Measurements from ENCODE around the gene FAM118A. TPM values are rescaled to one million over a fixed set of nuclear protein-coding genes. Genes with fewer than 3 reads are reported as not detected.
A peak's percentile ranks its signal among the peaks of the same experiment; 100 is the strongest.

Gene FAM118A
- total RNA-seq, 1 donor = 21.7 TPM

GRCh38 chr22:45340323-45340722 lies 30.6 kb downstream of the FAM118A start:
- H3K9me3 ChIP-seq (ENCODE audit: low read depth, low read length) = no peaks in the 10 kb centered on the region
- no peak overlapping the region for H3K4me2 ChIP-seq (ENCODE audit: insufficient read depth, low read length)
- H3K4me1 ChIP-seq (ENCODE audit: insufficient read depth, low read length) = no peaks in the 10 kb centered on the region
- no peak for TF ChIP-seq CTCF (IDR thresholded peaks at IDR 0.05; ENCODE audit: extremely low read depth, low read depth, low read length)
- H2AFZ ChIP-seq (ENCODE audit: low read length) = no peak overlapping the region
- H3K27me3 ChIP-seq (ENCODE audit: insufficient read depth, low read length) = no peaks in the 10 kb centered on the region
- no peak overlapping the region for H3K4me3 ChIP-seq (ENCODE audit: insufficient read depth, low read length)
- no peaks in the 10 kb centered on the region for H4K20me1 ChIP-seq (ENCODE audit: insufficient read depth, low read length)
- no peaks in the 10 kb centered on the region for H3K79me2 ChIP-seq (ENCODE audit: insufficient read depth, low read length)
- H3K36me3 ChIP-seq (ENCODE audit: insufficient read depth, low read length) = peaks cover 35% of the 10 kb centered on the region
- DNase-seq (ENCODE audit: insufficient read length, low spot score, missing footprints) = no peak
- H3K27ac ChIP-seq (ENCODE audit: low read depth, low read length) = no peak overlapping the region

GRCh38 chr22:45341498-45341897 lies 31.8 kb downstream of the FAM118A start:
- no peaks in the 10 kb centered on the region for H3K9me3 ChIP-seq (ENCODE audit: low read depth, low read length)
- H3K4me1 ChIP-seq (ENCODE audit: insufficient read depth, low read length) = no peaks in the 10 kb centered on the region
- H3K36me3 ChIP-seq (ENCODE audit: insufficient read depth, low read length) = peaks cover 24% of the 10 kb centered on the region
- H3K27me3 ChIP-seq (ENCODE audit: insufficient read depth, low read length) = no peaks in the 10 kb centered on the region
- DNase-seq (ENCODE audit: insufficient read length, low spot score, missing footprints) = no peak
- no peak overlapping the region for H2AFZ ChIP-seq (ENCODE audit: low read length)
- H3K4me2 ChIP-seq (ENCODE audit: insufficient read depth, low read length) = no peak overlapping the region
- H3K27ac ChIP-seq (ENCODE audit: low read depth, low read length) = no peak overlapping the region
- no peaks in the 10 kb centered on the region for H4K20me1 ChIP-seq (ENCODE audit: insufficient read depth, low read length)
- no peak overlapping the region for H3K4me3 ChIP-seq (ENCODE audit: insufficient read depth, low read length)
- no peak for TF ChIP-seq CTCF (IDR thresholded peaks at IDR 0.05; ENCODE audit: extremely low read depth, low read depth, low read length)
- H3K79me2 ChIP-seq (ENCODE audit: insufficient read depth, low read length) = no peaks in the 10 kb centered on the region

- Histone ChIP-seq H3K4me3 (ENCODE audit: insufficient read depth, low read length) (no peak overlapping the region), H2AFZ (ENCODE audit: low read length) (no peak overlapping the region), H3K79me2 (ENCODE audit: insufficient read depth, low read length) (no peaks in the 10 kb centered on the region), H3K27ac (ENCODE audit: low read depth, low read length) (no peak overlapping the region), H3K4me1 (ENCODE audit: insufficient read depth, low read length) (no peaks in the 10 kb centered on the region), H4K20me1 (ENCODE audit: insufficient read depth, low read length) (no peaks in the 10 kb centered on the region), H3K27me3 (ENCODE audit: insufficient read depth, low read length) (no peaks in the 10 kb centered on the region), H3K9me3 (ENCODE audit: low read depth, low read length) (no peaks in the 10 kb centered on the region), H3K4me2 (ENCODE audit: insufficient read depth, low read length) (no peak overlapping the region), H3K36me3 (ENCODE audit: insufficient read depth, low read length) (peaks cover 23% of the 10 kb centered on the region)
- DNase-seq (ENCODE audit: insufficient read length, low spot score, missing footprints) = no peak
- no peak for TF ChIP-seq CTCF (IDR thresholded peaks at IDR 0.05; ENCODE audit: extremely low read depth, low read depth, low read length)
Observed at GRCh38 chr22:45343143-45343542, 33.4 kb downstream of the FAM118A start.

- TF ChIP-seq CTCF (IDR thresholded peaks at IDR 0.05; ENCODE audit: extremely low read depth, low read depth, low read length) = peak; percentile 15
- Histone ChIP-seq H2AFZ (ENCODE audit: low read length) (no peak overlapping the region), H3K4me2 (ENCODE audit: insufficient read depth, low read length) (no peak overlapping the region), H3K36me3 (ENCODE audit: insufficient read depth, low read length) (peaks cover 23% of the 10 kb centered on the region), H4K20me1 (ENCODE audit: insufficient read depth, low read length) (no peaks in the 10 kb centered on the region), H3K79me2 (ENCODE audit: insufficient read depth, low read length) (no peaks in the 10 kb centered on the region), H3K27ac (ENCODE audit: low read depth, low read length) (no peak overlapping the region), H3K9me3 (ENCODE audit: low read depth, low read length) (no peaks in the 10 kb centered on the region), H3K4me3 (ENCODE audit: insufficient read depth, low read length) (no peak overlapping the region), H3K27me3 (ENCODE audit: insufficient read depth, low read length) (no peaks in the 10 kb centered on the region), H3K4me1 (ENCODE audit: insufficient read depth, low read length) (no peaks in the 10 kb centered on the region)
- DNase-seq (ENCODE audit: insufficient read length, low spot score, missing footprints) = no peak
Observed at GRCh38 chr22:45344334-45344733, 34.6 kb downstream of the FAM118A start.
